Endodermal cell (in vitro differentiated cells): Measurements from ENCODE around the gene CRACDL. TPM values are rescaled to one million over a fixed set of nuclear protein-coding genes. Genes with fewer than 3 reads are reported as not detected.

ENCODE experiments used
- DNase-seq: peaks from one replicate; pipeline ENCODE4 v3.0.0-alpha.2; 2017
- H3K27ac ChIP-seq: 2 replicates; pipeline ENCODE4 v1.5.1; 2013; ENCODE audit warnings: mild to moderate bottlenecking, low read depth, low read length, moderate library complexity
- H3K27me3 ChIP-seq: 2 replicates; pipeline ENCODE4 v1.6.1; 2013; ENCODE audit warnings: mild to moderate bottlenecking, low read length, moderate library complexity; ENCODE audit not compliant: insufficient read depth, control insufficient read depth, poor library complexity, severe bottlenecking
- H3K36me3 ChIP-seq: 2 replicates; pipeline ENCODE4 v1.7.0; 2013; ENCODE audit warnings: mild to moderate bottlenecking, low read length, moderate library complexity; ENCODE audit not compliant: control insufficient read depth, insufficient read depth
- H3K4me1 ChIP-seq: one replicate; pipeline ENCODE4 v1.7.0; 2013; ENCODE audit warnings: low read length; ENCODE audit not compliant: control insufficient read depth, insufficient read depth
- H3K4me3 ChIP-seq: 2 replicates; pipeline ENCODE4 v1.5.1; 2013; ENCODE audit warnings: mild to moderate bottlenecking, low read length, moderate library complexity
- H3K9ac ChIP-seq: 2 replicates; pipeline ENCODE4 v1.6.1; 2013; ENCODE audit warnings: mild to moderate bottlenecking, low read length, moderate library complexity; ENCODE audit not compliant: poor library complexity, severe bottlenecking; ENCODE audit errors: extremely low read depth
- H3K9me3 ChIP-seq: 2 replicates; pipeline ENCODE4 v1.6.1; 2013; ENCODE audit warnings: mild to moderate bottlenecking, low read length, moderate library complexity; ENCODE audit not compliant: control insufficient read depth
- H3K27ac Mint-ChIP-seq: 2 replicates; pipeline ENCODE4 v1.8.0; 2020; ENCODE audit warnings: mixed read lengths
- H3K27me3 Mint-ChIP-seq: 2 replicates; pipeline ENCODE4 v1.8.0; 2021; ENCODE audit warnings: mild to moderate bottlenecking, mixed read lengths; ENCODE audit not compliant: insufficient read depth
- H3K36me3 Mint-ChIP-seq: 2 replicates; pipeline ENCODE4 v1.8.0; 2020; ENCODE audit warnings: low read depth, mixed read lengths
- H3K4me1 Mint-ChIP-seq: 2 replicates; pipeline ENCODE4 v1.8.0; 2020; ENCODE audit warnings: mixed read lengths
- H3K4me3 Mint-ChIP-seq: 2 replicates; pipeline ENCODE4 v1.8.0; 2020; ENCODE audit warnings: mild to moderate bottlenecking, moderate library complexity, mixed read lengths
- H3K9me3 Mint-ChIP-seq: 2 replicates; pipeline ENCODE4 v1.8.0; 2020; ENCODE audit warnings: mild to moderate bottlenecking, mixed read lengths
- CTCF ChIP-seq: fragments of 200-600 bp; sonication (generic); conservative IDR thresholded peaks from 2 replicates; pipeline ENCODE4 v1.5.0; 2021; ENCODE audit warnings: antibody characterized with exemption, mild to moderate bottlenecking
- WGBS, 2 experiments: methylation state at CpG; one replicate each; pipeline versions ENCODE4 v1.1.5 to v1.1.7; 2013; ENCODE audit warnings: missing lambda C conversion rate in 2 of 2, mixed read lengths in 1 of 2; ENCODE audit not compliant: insufficient coverage in 1 of 2, insufficient read length in 1 of 2; 5-methylcytosine and 5-hydroxymethylcytosine counted together
- total RNA-seq, 2 donors: library from RNA; stranded (reverse); fragmentation: NEBNext Ultra II Directional in 1 of 2; extraction: Animal tissue kit (Norgen Biotek cat#: 25700) in 1 of 2; gene quantifications; 2 replicates in 1 of 2; 3 replicates in 1 of 2; pipeline ENCODE4 v1.2.1, GENCODE V29; 2021

The CRACDL gene
- total RNA-seq, 2 donors from 2014 or later = 0.26 to 0.31 TPM

- Histone ChIP-seq H3K9me3 (no peaks in the 10 kb centered on the region), H3K27ac (no peak overlapping the region), H3K4me3 (no peak overlapping the region), H3K27me3 (peaks cover 48% of the 10 kb centered on the region), H3K9ac (no peak overlapping the region), H3K4me1 (no peaks in the 10 kb centered on the region), H3K36me3 (no peaks in the 10 kb centered on the region)
- Mint-ChIP-seq H3K9me3 (no peaks in the 10 kb centered on the region), H3K27me3 (peaks cover 32% of the 10 kb centered on the region), H3K4me3 (no peak overlapping the region), H3K4me1 (peaks cover 4% of the 10 kb centered on the region), H3K36me3 (no peaks in the 10 kb centered on the region), H3K27ac (no peak overlapping the region)
- no peak for TF ChIP-seq CTCF
- 91 to 97% methylated on average over 5 to 8 of the region's 8 CpGs for WGBS, 2 experiments
- no peak for DNase-seq
Measured at GRCh38 chr2:98772536-98772935, 163.5 kb downstream of the CRACDL start.

DNA sequence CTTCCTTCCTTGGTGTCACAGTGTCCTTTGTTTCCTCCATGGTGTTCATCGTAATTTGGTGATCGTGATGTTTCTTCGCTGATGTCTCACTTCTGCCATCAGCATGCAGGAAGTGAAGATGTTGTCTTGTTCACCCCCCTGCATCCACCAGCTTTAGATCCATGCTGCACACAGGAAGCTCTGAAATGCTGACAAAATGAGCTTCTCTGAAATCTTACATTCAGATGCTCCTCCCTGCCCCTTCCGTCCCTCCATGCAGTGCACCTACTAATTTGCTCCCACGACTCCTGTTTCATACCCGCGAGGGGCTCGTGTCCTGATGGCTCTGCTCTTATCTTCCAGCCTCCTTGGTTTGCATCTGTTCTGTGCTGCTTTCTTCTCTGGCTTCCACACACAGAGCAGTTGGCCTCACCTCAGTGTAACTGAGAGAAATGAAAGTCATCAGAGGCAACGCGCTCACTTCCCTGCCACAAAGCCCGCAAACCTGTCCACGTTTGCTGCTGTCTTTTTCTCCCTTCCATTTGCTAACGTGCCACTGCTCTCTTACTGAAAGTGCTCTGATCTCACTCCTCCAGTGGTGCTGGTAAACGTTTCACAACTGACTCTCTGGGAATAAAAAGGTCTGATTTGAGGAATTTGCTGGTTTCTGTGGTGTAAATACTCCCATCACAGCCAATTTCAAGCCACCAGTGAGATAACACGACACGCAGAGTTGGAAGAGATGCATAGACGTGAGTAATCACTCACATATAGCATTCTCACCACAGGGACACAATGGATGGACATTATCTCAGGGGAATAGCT lies 164.1 kb downstream of the CRACDL start:
- no peak overlapping the region for H3K9ac ChIP-seq
- Mint-ChIP-seq H3K27me3 (peaks cover 35% of the 10 kb centered on the region), H3K36me3 (no peaks in the 10 kb centered on the region), H3K4me3 (no peak overlapping the region), H3K4me1 (peaks cover 4% of the 10 kb centered on the region), H3K27ac (no peak overlapping the region), H3K9me3 (no peaks in the 10 kb centered on the region)
- no peaks in the 10 kb centered on the region for H3K4me1 ChIP-seq
- WGBS, 2 experiments = 88 to 91% methylated on average over 12 to 17 of the region's 17 CpGs
- H3K27me3 ChIP-seq = peaks cover 54% of the 10 kb centered on the region
- H3K4me3 ChIP-seq = no peak overlapping the region
- no peaks in the 10 kb centered on the region for H3K36me3 ChIP-seq
- no peak overlapping the region for H3K27ac ChIP-seq
- no peak for TF ChIP-seq CTCF
- no peak for DNase-seq
- H3K9me3 ChIP-seq = no peaks in the 10 kb centered on the region

DNA sequence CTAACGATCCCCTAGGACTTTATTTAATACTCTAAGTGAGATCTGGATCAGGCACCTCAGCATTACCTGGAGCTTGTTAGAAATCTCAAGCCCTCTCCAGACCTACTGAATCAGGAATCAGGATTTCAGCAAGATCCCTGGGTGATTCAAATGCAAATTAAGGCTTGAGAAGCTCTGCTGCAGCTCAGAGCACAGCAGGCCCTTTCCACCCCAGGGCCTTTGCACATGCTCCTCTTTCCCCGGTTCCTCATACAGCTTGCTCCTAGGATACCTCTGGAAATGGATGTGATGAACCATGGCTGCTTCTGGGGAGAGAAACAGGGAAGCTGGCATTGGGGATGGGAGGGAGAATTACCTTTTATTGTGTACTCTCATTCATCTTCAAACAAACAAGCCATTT lies 164.8 kb downstream of the CRACDL start:
- Histone ChIP-seq H3K4me3 (no peak overlapping the region), H3K9me3 (no peaks in the 10 kb centered on the region), H3K36me3 (no peaks in the 10 kb centered on the region), H3K27me3 (peaks cover 58% of the 10 kb centered on the region), H3K27ac (no peak overlapping the region), H3K4me1 (no peaks in the 10 kb centered on the region), H3K9ac (no peak overlapping the region)
- TF ChIP-seq CTCF = no peak
- H3K9me3 Mint-ChIP-seq = no peaks in the 10 kb centered on the region
- 93 to 100% methylated on average over 1 to 2 of the region's 2 CpGs for WGBS, 2 experiments
- H3K4me1 Mint-ChIP-seq = peaks cover 4% of the 10 kb centered on the region
- no peaks in the 10 kb centered on the region for H3K36me3 Mint-ChIP-seq
- no peak for DNase-seq
- peaks cover 36% of the 10 kb centered on the region for H3K27me3 Mint-ChIP-seq
- H3K27ac Mint-ChIP-seq = no peak overlapping the region
- H3K4me3 Mint-ChIP-seq = no peak overlapping the region
